DOHH2 (cell line): ENCODE measurements around the gene CLTC.

Experiments used
- H3F3A ChIP-seq: fragments of 200-600 bp; sonication (generic), shearing (Covaris generic); 2 replicates; pipeline ENCODE4 v1.6.0; 2016; ENCODE audit warnings: antibody characterized with exemption, mild to moderate bottlenecking; ENCODE audit not compliant: control insufficient read depth, insufficient read depth
- H3K27ac ChIP-seq: fragments of 200-600 bp; sonication (generic); 2 replicates; pipeline ENCODE4 v1.5.1; 2014; ENCODE audit warnings: low read depth, mild to moderate bottlenecking, low read length, moderate library complexity
- H3K27me3 ChIP-seq: fragments of 200-600 bp; sonication (generic); 2 replicates; pipeline ENCODE4 v1.6.1; 2014; ENCODE audit warnings: mild to moderate bottlenecking, low read length, mixed read lengths; ENCODE audit not compliant: control insufficient read depth
- H3K36me3 ChIP-seq: fragments of 200-600 bp; sonication (generic); 2 replicates; pipeline ENCODE4 v1.6.1; 2014; ENCODE audit warnings: mild to moderate bottlenecking, low read length, moderate library complexity, mixed read lengths; ENCODE audit not compliant: control insufficient read depth
- H3K4me1 ChIP-seq: fragments of 200-600 bp; sonication (generic); 2 replicates; pipeline ENCODE4 v1.6.1; 2014; ENCODE audit warnings: mild to moderate bottlenecking, low read length, mixed read lengths; ENCODE audit not compliant: control insufficient read depth
- H3K4me2 ChIP-seq: fragments of 200-600 bp; sonication (generic); 2 replicates; pipeline ENCODE4 v1.6.0; 2014; ENCODE audit warnings: mild to moderate bottlenecking, low read length, moderate library complexity
- H3K4me3 ChIP-seq: fragments of 200-600 bp; sonication (generic); 2 replicates; pipeline ENCODE4 v1.5.1; 2014; ENCODE audit warnings: mild to moderate bottlenecking, low read length, mixed read lengths
- H3K79me2 ChIP-seq: fragments of 200-600 bp; sonication (generic); 2 replicates; pipeline ENCODE4 v1.6.1; 2014; ENCODE audit warnings: mild to moderate bottlenecking, low read length, mixed read lengths; ENCODE audit not compliant: control insufficient read depth
- H3K9me2 ChIP-seq: fragments of 200-600 bp; sonication (generic); replicated peaks from 2 replicates; pipeline ENCODE4 v1.6.1; 2014; ENCODE audit warnings: mild to moderate bottlenecking, low read length, mixed read lengths; ENCODE audit not compliant: control insufficient read depth
- H3K9me3 ChIP-seq: fragments of 200-600 bp; sonication (generic); 2 replicates; pipeline ENCODE4 v1.6.1; 2014; ENCODE audit warnings: antibody characterized with exemption, low read length, mixed read lengths; ENCODE audit not compliant: control insufficient read depth, insufficient read depth
- H4K20me1 ChIP-seq: fragments of 200-600 bp; sonication (generic); 2 replicates; pipeline ENCODE4 v1.6.0; 2014; ENCODE audit warnings: low read depth, mild to moderate bottlenecking, antibody characterized with exemption, low read length, moderate library complexity; ENCODE audit not compliant: control insufficient read depth, insufficient read depth
- CTCF ChIP-seq: fragments of 200-600 bp; sonication (generic); IDR thresholded peaks from one replicate; pipeline ENCODE4 v1.5.1; 2014; ENCODE audit warnings: antibody characterized with exemption, mild to moderate bottlenecking, low read depth, low read length; ENCODE audit not compliant: poor library complexity, severe bottlenecking
- EZH2phosphoT487 ChIP-seq: fragments of 200-600 bp; sonication (generic); IDR thresholded peaks from 2 replicates; pipeline ENCODE4 v1.6.1; 2017; ENCODE audit warnings: borderline replicate concordance, mild to moderate bottlenecking, antibody characterized with exemption, low read length, moderate library complexity, mixed read lengths

CLTC gene

DNA sequence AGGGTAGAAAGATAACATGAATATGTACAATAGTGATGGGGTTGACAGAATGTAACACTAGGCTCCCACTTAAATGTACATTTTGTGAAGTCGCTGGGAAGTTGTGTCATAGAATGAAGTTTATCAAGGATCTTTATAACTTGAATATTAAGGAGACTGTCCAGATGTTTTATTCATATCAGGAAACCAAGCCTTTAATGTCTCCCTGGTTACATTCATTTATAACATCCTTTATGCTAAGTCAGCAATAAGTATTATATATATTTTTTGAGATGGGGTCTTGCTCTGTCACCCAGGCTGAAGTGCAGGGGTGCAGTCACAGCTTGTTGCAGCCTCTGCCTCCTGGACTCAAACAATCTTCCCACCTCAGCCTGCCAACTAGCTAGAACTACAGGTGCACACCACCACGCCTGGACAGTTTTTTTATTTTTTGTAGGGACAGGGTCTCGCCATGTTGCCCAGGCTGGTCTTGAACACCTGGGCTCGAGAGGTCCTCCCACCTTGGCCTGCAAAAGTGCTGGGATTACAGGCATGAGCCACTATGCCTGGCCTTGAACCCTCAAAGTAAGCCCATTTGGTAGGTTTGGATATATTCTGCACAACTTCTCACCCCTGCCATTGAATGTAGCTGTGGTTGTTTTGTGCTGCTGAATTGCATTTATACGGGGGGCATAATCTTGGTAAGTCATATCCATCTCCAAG is 14.1 kb downstream of the CLTC start:
- peaks cover 86% of the 10 kb centered on the region for H3K4me1 ChIP-seq

DNA sequence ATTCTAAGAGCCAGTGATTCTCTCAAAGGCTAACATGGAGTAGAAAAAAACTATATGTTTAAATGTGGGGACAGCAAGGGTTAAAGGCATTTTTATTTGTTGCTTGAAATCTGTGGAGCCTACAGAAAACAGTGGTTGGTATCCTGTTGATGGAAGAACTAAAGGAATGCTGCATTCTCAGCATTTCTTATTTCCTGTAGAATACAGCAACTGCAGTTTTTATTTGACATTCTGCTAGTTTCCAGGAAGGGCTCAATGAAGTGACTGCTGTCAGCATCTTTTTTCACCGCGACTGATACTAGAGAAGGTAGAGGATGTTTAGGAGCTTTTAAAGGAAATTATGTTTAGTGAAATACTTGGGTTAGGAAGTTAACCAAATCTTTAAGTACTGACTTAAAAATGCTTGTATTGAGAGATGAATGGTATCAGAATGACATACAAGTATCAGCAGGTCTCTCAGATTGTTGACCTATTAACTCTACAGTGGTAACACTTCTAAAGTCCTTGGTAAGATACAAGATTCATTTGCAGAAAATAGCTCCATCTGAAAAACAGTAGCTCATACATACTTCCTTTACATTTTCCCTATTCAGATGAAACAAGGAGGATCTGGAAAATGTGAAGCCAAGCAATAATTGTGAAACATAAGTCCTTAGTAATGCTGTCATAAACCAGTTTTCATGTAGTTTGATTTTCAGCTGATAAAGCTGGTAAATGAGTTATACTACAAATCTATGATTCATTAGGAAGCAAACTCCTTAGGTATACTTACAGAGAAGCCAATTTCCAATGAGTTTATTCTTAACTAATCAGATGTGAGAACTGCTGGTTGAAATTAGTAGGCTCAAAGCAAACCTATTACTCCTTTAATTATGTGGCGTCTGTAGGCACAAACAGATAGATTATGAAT is 15.2 kb downstream of the CLTC start:
- Histone ChIP-seq H3K4me2 (no peak overlapping the region), H3K4me3 (no peak overlapping the region), H3K27ac (no peak overlapping the region), H3K9me3 (no peaks in the 10 kb centered on the region), H3K9me2 (no peaks in the 10 kb centered on the region), H3K4me1 (peaks cover 92% of the 10 kb centered on the region), H3K36me3 (peaks cover 44% of the 10 kb centered on the region), H4K20me1 (peaks cover 14% of the 10 kb centered on the region; the same call in 1 of the 2 replicates), H3K79me2 (peaks cover 98% of the 10 kb centered on the region), H3F3A (peaks cover 17% of the 10 kb centered on the region), H3K27me3 (no peaks in the 10 kb centered on the region)
- TF ChIP-seq EZH2phosphoT487 (no peak), CTCF (no peak)

More for the DNA sequence above, 14.1 kb downstream of the CLTC start:
- peak overlapping the region; percentile 35 for H3K4me2 ChIP-seq
- peaks cover 53% of the 10 kb centered on the region for H3K36me3 ChIP-seq
- H3K27ac ChIP-seq, result peak overlapping the region; percentile 10; the same call in 1 of the 2 replicates
- H4K20me1 ChIP-seq, result peaks cover 21% of the 10 kb centered on the region
- no peaks in the 10 kb centered on the region for H3K9me2 ChIP-seq
- peaks cover 98% of the 10 kb centered on the region for H3K79me2 ChIP-seq
- H3K9me3 ChIP-seq, result no peaks in the 10 kb centered on the region
- H3K4me3 ChIP-seq, result no peak overlapping the region
- H3K27me3 ChIP-seq, result no peaks in the 10 kb centered on the region
- H3F3A ChIP-seq, result peaks cover 11% of the 10 kb centered on the region
- no peak for TF ChIP-seq CTCF
- TF ChIP-seq EZH2phosphoT487, result no peak

DNA sequence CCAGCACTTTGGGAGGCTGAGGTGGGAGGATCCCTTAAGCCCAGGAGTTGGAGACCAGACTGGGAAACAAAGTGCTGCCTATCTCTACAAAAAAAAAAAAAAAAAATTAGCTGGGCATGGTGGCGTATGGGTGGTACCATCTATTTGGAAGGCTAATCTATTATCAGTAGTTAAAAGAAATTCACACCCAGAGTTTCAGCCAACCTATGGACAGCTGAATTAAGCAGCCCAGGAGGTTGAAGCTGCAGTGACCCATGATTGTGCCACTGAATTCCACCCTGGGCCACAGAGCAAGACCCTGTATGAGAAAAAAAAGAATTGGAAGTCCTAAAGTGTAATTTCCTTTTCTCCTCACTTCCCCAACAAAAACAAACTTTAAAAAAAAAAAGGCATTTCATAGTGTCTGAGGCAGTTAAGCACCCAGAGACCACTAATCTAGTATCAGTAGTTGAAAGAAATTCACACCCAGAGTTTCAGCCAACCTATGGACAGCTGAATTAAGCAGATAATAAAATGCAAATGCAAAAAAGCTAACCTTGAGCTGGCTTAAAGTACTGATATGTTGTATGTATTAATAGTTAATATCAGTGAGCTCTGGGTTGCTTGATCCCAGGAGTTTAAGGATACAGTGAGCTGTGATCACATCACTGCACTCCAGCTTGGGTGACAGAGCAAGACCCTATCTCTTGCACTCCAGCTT is 18.1 kb downstream of the CLTC start:
- Histone ChIP-seq H3K27me3 (no peaks in the 10 kb centered on the region), H3K79me2 (peaks cover 95% of the 10 kb centered on the region), H3K36me3 (peaks cover 25% of the 10 kb centered on the region), H4K20me1 (0 out of 2 replicates have a peak, but pooled peaks cover 3% of the 10 kb centered on the region), H3K27ac (peak overlapping the region; percentile 93), H3K9me3 (no peaks in the 10 kb centered on the region), H3K4me2 (peak overlapping the region; percentile 22), H3F3A (peaks cover 30% of the 10 kb centered on the region), H3K4me1 (peaks cover 93% of the 10 kb centered on the region), H3K9me2 (no peaks in the 10 kb centered on the region), H3K4me3 (no peak overlapping the region)
- TF ChIP-seq EZH2phosphoT487, result no peak
- no peak for TF ChIP-seq CTCF
